CD4-positive, alpha-beta T cell (primary cell): ENCODE results near the gene HOMEZ. TPM values are rescaled to one million over a fixed set of nuclear protein-coding genes. Genes with fewer than 3 reads are reported as not detected.

Experiments used
- ATAC-seq: fragments of 200-7000 bp; cut with Tn5 transposase; one replicate; pipeline ENCODE4 v1.10.0; 2022; ENCODE audit warnings: mild to moderate bottlenecking; ENCODE audit not compliant: poor library complexity
- CTCF ChIA-PET: fragments of 350-600 bp; sonication (Branson Sonifier 250); formaldehyde crosslinking; loops from one replicate; lab custom pipeline; 2021; ENCODE audit warnings: antibody characterized with exemption, inconsistent platforms; lab: Charles Lee
- POLR2A ChIA-PET: fragments of 350-600 bp; sonication (Branson Sonifier 250); formaldehyde crosslinking; loops from one replicate; lab custom pipeline; 2021; ENCODE audit warnings: antibody characterized with exemption, inconsistent platforms; lab: Charles Lee
- DNase-seq, 14 experiments: peaks; one replicate each; pipeline ENCODE4 v3.0.0-alpha.2; 2013 to 2020; ENCODE audit warnings: mixed read lengths in 2 of 14
- H3K27ac ChIP-seq, 2 donors: one replicate each; pipeline versions ENCODE4 v1.5.1 to v1.7.0; 2013; ENCODE audit warnings: low read length in 2 of 2, low read depth in 1 of 2, mild to moderate bottlenecking in 1 of 2
- H3K27me3 ChIP-seq, 2 experiments: 1 replicate in 1 of 2; 2 replicates in 1 of 2; pipeline versions ENCODE4 v1.6.1 to v1.7.0; 2013; ENCODE audit warnings: low read length in 2 of 2, control low read depth in 1 of 2, mild to moderate bottlenecking in 1 of 2, moderate library complexity in 1 of 2; ENCODE audit not compliant: insufficient read depth in 2 of 2, control insufficient read depth in 1 of 2
- H3K36me3 ChIP-seq: one replicate; pipeline ENCODE4 v1.6.1; 2013; ENCODE audit warnings: low read length, control low read depth; ENCODE audit not compliant: insufficient read depth
- H3K4me1 ChIP-seq: one replicate; pipeline ENCODE4 v1.6.1; 2013; ENCODE audit warnings: low read length, control low read depth; ENCODE audit not compliant: insufficient read depth
- H3K4me3 ChIP-seq: one replicate; pipeline ENCODE4 v1.5.1; 2013; ENCODE audit warnings: mild to moderate bottlenecking, low read length, moderate library complexity
- H3K9me3 ChIP-seq, 2 experiments: 1 replicate in 1 of 2; 2 replicates in 1 of 2; pipeline versions ENCODE4 v1.6.1 to v1.7.0; 2013; ENCODE audit warnings: low read length in 2 of 2, mild to moderate bottlenecking in 2 of 2, control low read depth in 1 of 2, moderate library complexity in 1 of 2; ENCODE audit not compliant: control insufficient read depth in 1 of 2, insufficient read depth in 1 of 2
- H3K27ac Mint-ChIP-seq: one replicate; pipeline ENCODE4 v1.8.0; 2020; ENCODE audit warnings: mixed read lengths
- H3K27me3 Mint-ChIP-seq: one replicate; pipeline ENCODE4 v1.8.0; 2021; ENCODE audit warnings: mixed read lengths
- H3K36me3 Mint-ChIP-seq: one replicate; pipeline ENCODE4 v1.8.0; 2021; ENCODE audit warnings: low read depth, mixed read lengths
- H3K4me1 Mint-ChIP-seq: one replicate; pipeline ENCODE4 v1.8.0; 2021; ENCODE audit warnings: low read depth, mixed read lengths
- H3K4me3 Mint-ChIP-seq: one replicate; pipeline ENCODE4 v1.8.0; 2020; ENCODE audit warnings: mild to moderate bottlenecking, mixed read lengths
- H3K9me3 Mint-ChIP-seq: one replicate; pipeline ENCODE4 v1.8.0; 2020; ENCODE audit warnings: mixed read lengths
- CTCF ChIP-seq: fragments of 200-600 bp; IDR thresholded peaks from one replicate; pipeline ENCODE4 v1.8.0; 2022; ENCODE audit warnings: antibody characterized with exemption, mild to moderate bottlenecking
- intact Hi-C, 2 experiments: fragments of 100-400 bp; cut with DNase I in 1 of 2; cut with micrococcal nuclease in 1 of 2; formaldehyde crosslinking; loops; one replicate each; pipeline versions ENCODE4 v1.15.1 to v1.9.0; 2023 to 2025; cut with DNase I, micrococcal nuclease
- total RNA-seq, 174 experiments: library from RNA in 2 of 174; stranded (reverse) in 2 of 174; gene quantifications; one replicate each; pipeline ENCODE4 v1.2.3 and lab custom pipeline; 2021 to 2026

HOMEZ gene
- total RNA-seq, 2 experiments from 2014 or later, result 2.0 to 2.8 TPM

DNA sequence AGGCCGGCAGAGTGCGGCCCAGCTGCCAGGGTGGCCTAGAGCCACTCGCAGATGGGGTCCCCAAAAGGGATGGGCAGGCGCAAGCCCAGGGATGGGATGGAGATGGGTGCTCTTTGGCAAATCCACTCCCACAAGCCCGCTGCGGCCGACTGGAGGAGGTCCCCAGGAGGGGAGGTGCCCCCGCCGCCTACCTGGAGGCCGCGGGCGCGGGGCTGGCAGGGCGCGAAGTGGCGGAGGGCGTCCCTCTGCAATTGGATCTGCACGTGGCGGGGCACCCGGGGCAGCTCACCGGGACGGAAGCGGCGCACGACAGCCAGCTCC, 16.0 kb upstream of the HOMEZ start:
- ChIA-PET POLR2A (interaction anchor here (0.8 to 10.5 kb wide), 25 partner anchors 9 to 1791 kb away, joined by 3 to 455 read pairs (median 4); partner anchors contain the start of genes ACIN1, C14orf119, DAD1 and DCAF11), CTCF (interaction anchor here (1.0 to 4.4 kb wide), 11 partner anchors 9 to 1130 kb away, joined by 3 to 66 read pairs (median 5); partner anchors contain the start of genes HOMEZ and PABPN1)
- Mint-ChIP-seq H3K4me1 (peaks cover 39% of the 10 kb centered on the region), H3K36me3 (peaks cover 21% of the 10 kb centered on the region), H3K9me3 (no peaks in the 10 kb centered on the region), H3K4me3 (peak overlapping the region; percentile 96), H3K27ac (peak overlapping the region; percentile 97), H3K27me3 (peaks cover 16% of the 10 kb centered on the region)
- Histone ChIP-seq H3K27ac (peak overlapping the region; percentile 93 to 97), H3K36me3 (peaks cover 14% of the 10 kb centered on the region), H3K27me3 (peaks cover 8 to 12% of the 10 kb centered on the region in 2 experiments), H3K4me1 (peaks cover 30% of the 10 kb centered on the region), H3K9me3 (peaks cover 0 to 6% of the 10 kb centered on the region in 2 experiments), H3K4me3 (peak overlapping the region; percentile 75)
- intact Hi-C loops, result loop anchor here (1.0 to 10.0 kb wide), 10 partner anchors 15 to 1143 kb away; partner anchors contain the start of genes DAD1 (in 1 of the 2), HAUS4 (in 1 of the 2), HOMEZ (in 1 of the 2) and PABPN1 (in 1 of the 2)
- DNase-seq, result peak in 8 of 14 experiments; percentile 37 to 84 (median 54)
- ATAC-seq, result peak; percentile 30
- no peak for TF ChIP-seq CTCF

DNA sequence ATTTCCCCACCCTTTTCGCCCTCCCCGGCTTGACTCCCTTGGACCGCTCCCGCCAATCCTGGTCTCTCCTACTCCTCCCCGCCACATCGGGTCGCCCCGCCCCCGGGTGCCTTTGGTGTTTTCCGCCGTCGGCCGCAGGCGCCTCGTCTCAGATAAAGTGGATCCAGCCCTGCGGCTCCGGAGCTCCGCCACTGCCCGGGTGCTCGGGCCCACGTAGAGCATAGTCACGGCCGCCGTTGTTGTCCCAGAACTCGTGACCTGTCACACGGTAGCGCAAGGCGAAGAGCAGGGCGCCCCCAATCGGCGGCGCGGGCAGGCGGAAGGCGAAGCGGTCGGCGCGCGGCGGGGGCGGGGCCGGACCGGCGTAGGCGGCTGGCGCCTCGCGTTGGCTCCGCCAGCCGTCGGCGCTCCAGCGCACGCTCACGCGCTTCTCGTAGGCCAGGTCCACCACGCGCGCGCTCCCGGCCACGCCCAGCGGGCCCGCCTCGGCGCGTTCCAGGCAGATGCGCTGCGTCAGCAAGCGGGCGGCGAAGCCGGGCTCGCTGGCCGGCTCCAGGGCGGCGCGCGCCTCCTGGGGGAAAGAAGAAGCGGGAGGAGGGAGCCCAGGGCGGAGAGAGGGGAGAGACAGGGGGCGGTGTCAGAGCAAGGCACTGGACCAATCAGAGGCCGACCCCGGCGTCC, 15.5 kb upstream of the HOMEZ start:
- TF ChIP-seq CTCF, result peak; percentile 65
- H3K4me1 ChIP-seq, result peaks cover 30% of the 10 kb centered on the region
- peak; percentile 91 to 100 (median 96) for DNase-seq
- intact Hi-C loops, result loop anchor here (2.0 to 10.0 kb wide), 8 partner anchors 15 to 1143 kb away; partner anchors contain the start of genes DAD1 (in 1 of the 2), HAUS4 (in 1 of the 2), HOMEZ (in 1 of the 2) and SDR39U1 (in 1 of the 2)
- Mint-ChIP-seq H3K27me3 (peaks cover 15% of the 10 kb centered on the region), H3K4me3 (peak overlapping the region; percentile 96), H3K4me1 (peaks cover 39% of the 10 kb centered on the region), H3K9me3 (no peaks in the 10 kb centered on the region), H3K27ac (peak overlapping the region; percentile 97), H3K36me3 (peaks cover 26% of the 10 kb centered on the region)
- POLR2A ChIA-PET, result interaction anchor here (0.7 to 10.5 kb wide), 24 partner anchors 9 to 835 kb away, joined by 3 to 455 read pairs (median 6); partner anchors contain the start of genes ACIN1, C14orf119, DAD1 and DCAF11
- peaks cover 7 to 8% of the 10 kb centered on the region in 2 experiments for H3K27me3 ChIP-seq
- ATAC-seq, result peak; percentile 69
- peak overlapping the region; percentile 75 for H3K4me3 ChIP-seq
- peaks cover 0 to under 1% of the 10 kb centered on the region in 2 experiments for H3K9me3 ChIP-seq
- CTCF ChIA-PET, result interaction anchor here (0.5 to 4.4 kb wide), 14 partner anchors 10 to 209 kb away, joined by 3 to 66 read pairs (median 5); partner anchors contain the start of genes HOMEZ and PABPN1
- H3K27ac ChIP-seq, result peak overlapping the region; percentile 97
- peaks cover 14% of the 10 kb centered on the region for H3K36me3 ChIP-seq

DNA sequence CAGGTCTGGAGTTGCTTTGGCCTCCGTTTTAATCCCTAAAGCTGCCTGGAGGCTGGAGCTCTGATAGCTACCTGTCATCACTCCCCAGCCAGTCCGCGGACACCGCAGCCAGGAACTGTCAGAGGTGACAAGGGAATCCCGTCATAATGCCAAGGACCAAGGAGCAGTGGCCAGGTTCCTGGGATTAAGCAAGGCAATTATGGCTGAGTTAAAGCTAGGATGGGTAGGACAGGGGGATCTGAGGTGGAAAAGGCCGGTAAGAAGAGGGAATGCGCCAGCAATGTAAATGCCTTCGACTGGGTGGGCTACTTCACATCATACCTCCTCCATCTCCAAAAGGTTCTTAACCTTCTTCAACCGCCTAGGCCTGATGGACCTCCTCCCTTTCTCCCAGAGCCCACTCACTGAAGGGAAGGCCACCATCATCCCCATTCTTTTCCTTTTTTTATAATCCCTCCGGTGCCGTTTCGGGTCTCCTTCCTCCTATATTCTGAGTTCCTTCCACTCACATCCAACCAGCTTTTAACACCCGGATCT, 14.8 kb upstream of the HOMEZ start:
- Histone ChIP-seq H3K27ac (peak overlapping the region; percentile 86 to 97), H3K4me1 (peaks cover 30% of the 10 kb centered on the region), H3K27me3 (peaks cover 1 to 2% of the 10 kb centered on the region in 2 experiments), H3K36me3 (peaks cover 14% of the 10 kb centered on the region), H3K4me3 (peak overlapping the region; percentile 74), H3K9me3 (no peaks in the 10 kb centered on the region)
- H3K36me3 Mint-ChIP-seq, result peaks cover 27% of the 10 kb centered on the region
- ATAC-seq, result no peak
- intact Hi-C loops, result loop anchor here (1.0 to 10.0 kb wide), 9 partner anchors 13 to 1144 kb away; partner anchors contain the start of genes DAD1 (in 1 of the 2), HAUS4 (in 1 of the 2), HOMEZ (in 1 of the 2) and SDR39U1 (in 1 of the 2)
- H3K27ac Mint-ChIP-seq, result peak overlapping the region; percentile 97
- ChIA-PET POLR2A (interaction anchor here (0.7 to 10.5 kb wide), 12 partner anchors 8 to 280 kb away, joined by 3 to 455 read pairs (median 8); partner anchors contain the start of genes ACIN1, C14orf119, HOMEZ and NGDN), CTCF (interaction anchor here (0.5 to 4.4 kb wide), 15 partner anchors 9 to 232 kb away, joined by 3 to 66 read pairs (median 5); partner anchors contain the start of genes HOMEZ and PABPN1)
- H3K27me3 Mint-ChIP-seq, result peaks cover 8% of the 10 kb centered on the region
- TF ChIP-seq CTCF, result no peak
- H3K4me1 Mint-ChIP-seq, result peaks cover 39% of the 10 kb centered on the region
- peak in 5 of 14 experiments; percentile 14 to 51 (median 29) for DNase-seq
- no peaks in the 10 kb centered on the region for H3K9me3 Mint-ChIP-seq
- peak overlapping the region; percentile 96 for H3K4me3 Mint-ChIP-seq
